H1 (cell line): ENCODE results near the gene PREX1.

Source experiments
- ATF3 ChIP-seq: IDR thresholded peaks from 2 replicates; pipeline ENCODE4 v1.6.1; 2011; ENCODE audit warnings: low read depth, mild to moderate bottlenecking, low read length; ENCODE audit not compliant: insufficient read depth
- CTCF ChIP-seq, 3 experiments: IDR thresholded peaks; 1 replicate in 2 of 3; 2 replicates in 1 of 3; pipeline versions ENCODE4 v1.5.1 to v1.6.1; 2011; ENCODE audit warnings: low read length in 3 of 3, mild to moderate bottlenecking in 3 of 3, inconsistent platforms in 2 of 3, low read depth in 1 of 3, moderate library complexity in 1 of 3; ENCODE audit not compliant: insufficient read depth in 1 of 3; ENCODE audit errors: control extremely low read depth in 1 of 3
- EZH2 ChIP-seq: fragments of 200-600 bp; sonication (generic); IDR thresholded peaks from 2 replicates; pipeline ENCODE4 v1.7.1; 2012; ENCODE audit warnings: low read depth, mild to moderate bottlenecking, moderate library complexity, low read length, inconsistent platforms; ENCODE audit not compliant: severe bottlenecking
- GABPA ChIP-seq: IDR thresholded peaks from 2 replicates; pipeline ENCODE4 v1.6.1; 2011; ENCODE audit warnings: mild to moderate bottlenecking, low read length, moderate library complexity, borderline replicate concordance; ENCODE audit not compliant: insufficient read depth
- MAX ChIP-seq: IDR thresholded peaks from 2 replicates; pipeline ENCODE4 v1.6.1; 2012; ENCODE audit warnings: inconsistent platforms
- RFX5 ChIP-seq: IDR thresholded peaks from 2 replicates; pipeline ENCODE4 v1.6.1; 2011; ENCODE audit warnings: low read depth, low read length, improper control_type of control experiment, borderline replicate concordance

- TF ChIP-seq GABPA (no peak), MAX (no peak), CTCF (IDR thresholded peaks at IDR 0.05; ENCODE audit: control extremely low read depth in 1 of 3, insufficient read depth in 1 of 3, low read depth in 1 of 3, low read length in 3 of 3) (no peak), EZH2 (peak; percentile 47), RFX5 (no peak), ATF3 (no peak)
Measured at GRCh38 chr20:48826883-48827771, 672 bp downstream of the PREX1 start.
